Astrocyte (in vitro differentiated cells and primary cell): Measurements from ENCODE around the gene ZC3H15.

Experiments used
- CTCF ChIP-seq: IDR thresholded peaks from 2 replicates; pipeline ENCODE4 v1.5.1; 2011; ENCODE audit warnings: low read depth, mild to moderate bottlenecking, inconsistent platforms, low read length, moderate library complexity; ENCODE audit not compliant: insufficient read depth
- EZH2 ChIP-seq: IDR thresholded peaks from 2 replicates; pipeline ENCODE4 v1.6.1; 2012; ENCODE audit warnings: mild to moderate bottlenecking, low read length, inconsistent platforms; ENCODE audit not compliant: insufficient read depth

GRCh38 chr2:186442885-186443284 lies 43.2 kb upstream of the ZC3H15 start:
- TF ChIP-seq CTCF (no peak), EZH2 (no peak)
